ENCODE results near the gene TEAD1. TPM values are rescaled to one million over a fixed set of nuclear protein-coding genes. Genes with fewer than 3 reads are reported as not detected.

Gene TEAD1
- total RNA-seq, 6 donors from 2014 or later, result 53.5 to 141 (median 80.2) TPM

DNA sequence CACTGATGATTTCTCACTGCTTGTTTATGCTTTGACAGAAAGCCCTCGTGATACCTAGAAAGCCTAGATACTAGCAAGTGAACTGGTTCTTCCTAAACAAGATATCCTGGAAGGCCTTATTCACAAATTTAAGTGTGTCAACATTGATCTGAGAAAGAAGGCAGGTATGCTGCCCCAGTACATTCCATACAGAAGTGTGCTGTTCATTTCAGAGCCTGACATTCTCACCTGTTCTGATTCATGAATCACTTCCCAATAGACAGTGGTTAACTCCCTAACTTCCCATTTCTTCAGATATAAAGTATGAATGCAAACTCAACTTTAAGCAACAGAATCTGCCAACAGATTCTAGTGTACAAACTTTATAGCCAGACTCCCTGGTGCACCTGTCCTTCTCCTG, 319.4 kb downstream of the TEAD1 start:
- H3K4me1 ChIP-seq, result no peaks in the 10 kb centered on the region
- no peak overlapping the region for H3K4me3 ChIP-seq
- TF ChIP-seq, protein P1, sequence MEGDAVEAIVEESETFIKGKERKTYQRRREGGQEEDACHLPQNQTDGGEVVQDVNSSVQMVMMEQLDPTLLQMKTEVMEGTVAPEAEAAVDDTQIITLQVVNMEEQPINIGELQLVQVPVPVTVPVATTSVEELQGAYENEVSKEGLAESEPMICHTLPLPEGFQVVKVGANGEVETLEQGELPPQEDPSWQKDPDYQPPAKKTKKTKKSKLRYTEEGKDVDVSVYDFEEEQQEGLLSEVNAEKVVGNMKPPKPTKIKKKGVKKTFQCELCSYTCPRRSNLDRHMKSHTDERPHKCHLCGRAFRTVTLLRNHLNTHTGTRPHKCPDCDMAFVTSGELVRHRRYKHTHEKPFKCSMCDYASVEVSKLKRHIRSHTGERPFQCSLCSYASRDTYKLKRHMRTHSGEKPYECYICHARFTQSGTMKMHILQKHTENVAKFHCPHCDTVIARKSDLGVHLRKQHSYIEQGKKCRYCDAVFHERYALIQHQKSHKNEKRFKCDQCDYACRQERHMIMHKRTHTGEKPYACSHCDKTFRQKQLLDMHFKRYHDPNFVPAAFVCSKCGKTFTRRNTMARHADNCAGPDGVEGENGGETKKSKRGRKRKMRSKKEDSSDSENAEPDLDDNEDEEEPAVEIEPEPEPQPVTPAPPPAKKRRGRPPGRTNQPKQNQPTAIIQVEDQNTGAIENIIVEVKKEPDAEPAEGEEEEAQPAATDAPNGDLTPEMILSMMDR (IDR thresholded peaks at IDR 0.05), result no peak
- TF ChIP-seq POLR2A (IDR thresholded peaks at IDR 0.05), result no peak
- TF ChIP-seq POLR2AphosphoS5 (IDR thresholded peaks at IDR 0.05), result no peak
- TF ChIP-seq EP300 (IDR thresholded peaks at IDR 0.05), result no peak
- H3K36me3 ChIP-seq, result no peaks in the 10 kb centered on the region
- no peaks in the 10 kb centered on the region for H3K27me3 ChIP-seq
- DNase-seq (no peak), ATAC-seq (ENCODE audit: low FRiP score in 2 of 2) (no peak)
- WGBS, 2 donors, result 56 to 82% methylated on average over 1 of the region's 1 CpG
- H3K27ac ChIP-seq, result no peak overlapping the region
- no peaks in the 10 kb centered on the region for H3K9me3 ChIP-seq

Small RNA genes lying within 50 kb of the gene (small RNA-seq; reads per million reads assigned to genes)
- gene RF00424, result 0 reads per million in 4 donors
